Stimulated activated CD8-positive, alpha-beta memory T cell treated with anti-CD3 and anti-CD28 coated beads, Interleukin-4, amount 100 ng/mL, for 48 hours (primary cell): ENCODE data around the gene BTN1A1.
"Not testable (repeated sequence)": the region's sequence is repeated elsewhere in the genome, so short reads cannot be mapped to it uniquely, and the experiment has no call there.

ENCODE experiments used
- DNase-seq: peaks from one replicate; pipeline ENCODE4 v3.0.0-alpha.2; 2020

BTN1A1 gene, protein sequence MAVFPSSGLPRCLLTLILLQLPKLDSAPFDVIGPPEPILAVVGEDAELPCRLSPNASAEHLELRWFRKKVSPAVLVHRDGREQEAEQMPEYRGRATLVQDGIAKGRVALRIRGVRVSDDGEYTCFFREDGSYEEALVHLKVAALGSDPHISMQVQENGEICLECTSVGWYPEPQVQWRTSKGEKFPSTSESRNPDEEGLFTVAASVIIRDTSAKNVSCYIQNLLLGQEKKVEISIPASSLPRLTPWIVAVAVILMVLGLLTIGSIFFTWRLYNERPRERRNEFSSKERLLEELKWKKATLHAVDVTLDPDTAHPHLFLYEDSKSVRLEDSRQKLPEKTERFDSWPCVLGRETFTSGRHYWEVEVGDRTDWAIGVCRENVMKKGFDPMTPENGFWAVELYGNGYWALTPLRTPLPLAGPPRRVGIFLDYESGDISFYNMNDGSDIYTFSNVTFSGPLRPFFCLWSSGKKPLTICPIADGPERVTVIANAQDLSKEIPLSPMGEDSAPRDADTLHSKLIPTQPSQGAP

DNA sequence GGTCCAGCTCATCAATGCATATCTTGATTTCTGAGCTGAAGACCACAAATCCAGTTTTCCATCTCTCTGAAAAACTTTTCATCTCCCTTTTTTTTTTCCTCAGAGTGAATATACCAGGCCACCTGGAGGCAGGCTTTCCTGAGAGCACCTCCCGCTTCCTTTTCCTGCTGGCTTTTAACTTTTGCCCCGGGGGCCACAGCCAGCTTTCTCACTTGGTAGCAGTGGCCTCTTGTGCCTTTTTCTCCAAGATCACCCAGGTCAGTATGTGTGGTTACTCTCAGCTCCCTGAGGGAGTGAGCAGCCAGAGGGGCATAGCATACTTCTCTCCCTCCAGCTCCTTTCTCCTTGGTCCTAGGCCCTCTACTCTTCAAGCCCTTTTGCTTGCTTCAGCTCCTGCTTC, at the start of gene BTN1A1:
TSS of gene BTN1A1 (plus strand) at position 202 of the 400 bp plus-strand sequence. CDS start 984 bp downstream, outside the sequence.
- no peak for DNase-seq

DNA sequence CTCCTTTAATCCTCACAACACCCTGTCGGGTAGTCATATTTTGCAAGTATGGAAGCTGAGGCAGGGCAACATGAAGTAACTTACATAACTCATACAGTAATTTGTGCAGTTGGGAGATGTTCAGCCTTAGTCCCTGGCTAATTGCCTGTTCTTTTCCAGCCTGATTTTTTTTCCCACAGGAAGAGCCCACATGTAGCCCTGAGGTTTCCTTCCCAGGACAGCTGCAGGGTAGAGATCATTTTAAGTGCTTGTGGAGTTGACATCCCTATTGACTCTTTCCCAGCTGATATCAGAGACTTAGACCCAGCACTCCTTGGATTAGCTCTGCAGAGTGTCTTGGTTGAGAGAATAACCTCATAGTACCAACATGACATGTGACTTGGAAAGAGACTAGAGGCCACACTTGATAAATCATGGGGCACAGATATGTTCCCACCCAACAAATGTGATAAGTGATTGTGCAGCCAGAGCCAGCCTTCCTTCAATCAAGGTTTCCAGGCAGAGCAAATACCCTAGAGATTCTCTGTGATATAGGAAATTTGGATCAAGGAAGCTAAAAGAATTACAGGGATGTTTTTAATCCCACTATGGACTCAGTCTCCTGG, 47.4 kb upstream of the BTN1A1 start:
- DNase-seq = no peak

DNA sequence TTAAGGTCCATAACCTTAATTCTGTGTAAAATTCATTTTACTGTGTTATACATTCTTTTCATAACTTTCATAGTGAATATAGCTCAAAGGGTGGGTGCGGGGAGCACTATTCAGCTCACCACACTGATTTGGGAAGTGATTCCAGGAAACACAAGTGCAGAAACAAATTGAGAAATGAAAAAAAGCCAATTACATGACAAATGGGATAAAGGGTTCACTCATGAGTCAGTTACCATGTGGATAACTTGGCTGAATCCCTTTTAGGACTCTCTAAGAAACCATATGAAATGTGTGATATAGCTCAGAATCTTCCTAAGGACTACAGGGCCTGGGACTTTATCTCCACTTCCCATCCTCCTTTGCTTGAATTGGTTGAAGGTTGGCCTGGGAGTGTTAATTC, 45.5 kb upstream of the BTN1A1 start:
- no peak for DNase-seq

DNA sequence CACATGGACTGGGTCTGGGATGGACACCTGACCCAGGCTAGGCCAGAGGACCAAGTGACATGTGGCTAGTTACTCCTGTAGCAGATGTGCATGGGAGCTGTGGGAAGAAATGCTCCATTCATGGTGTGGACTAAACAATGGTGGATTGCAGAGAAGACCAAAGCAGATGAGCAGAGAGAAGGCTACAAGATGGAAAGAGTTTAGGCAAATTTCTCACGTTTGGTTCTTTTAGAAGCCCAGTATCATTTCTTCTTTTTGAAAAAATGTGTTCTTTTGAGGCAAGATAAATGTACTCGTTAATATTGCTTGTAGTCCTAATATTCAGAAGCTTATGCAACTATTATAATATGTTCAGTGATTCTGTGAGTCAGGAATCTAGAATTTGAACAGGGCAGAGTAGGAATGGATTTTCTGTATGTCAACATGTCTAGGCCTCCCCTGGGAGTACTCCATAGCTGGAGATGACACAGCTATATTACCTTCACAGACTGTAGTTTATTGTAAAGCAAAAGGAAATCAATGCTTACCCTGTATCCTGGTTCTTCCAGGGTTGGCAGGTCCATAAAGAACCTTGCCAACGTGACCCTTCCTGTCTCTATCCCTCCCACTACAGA, 44.6 kb upstream of the BTN1A1 start:
- no peak for DNase-seq

DNA sequence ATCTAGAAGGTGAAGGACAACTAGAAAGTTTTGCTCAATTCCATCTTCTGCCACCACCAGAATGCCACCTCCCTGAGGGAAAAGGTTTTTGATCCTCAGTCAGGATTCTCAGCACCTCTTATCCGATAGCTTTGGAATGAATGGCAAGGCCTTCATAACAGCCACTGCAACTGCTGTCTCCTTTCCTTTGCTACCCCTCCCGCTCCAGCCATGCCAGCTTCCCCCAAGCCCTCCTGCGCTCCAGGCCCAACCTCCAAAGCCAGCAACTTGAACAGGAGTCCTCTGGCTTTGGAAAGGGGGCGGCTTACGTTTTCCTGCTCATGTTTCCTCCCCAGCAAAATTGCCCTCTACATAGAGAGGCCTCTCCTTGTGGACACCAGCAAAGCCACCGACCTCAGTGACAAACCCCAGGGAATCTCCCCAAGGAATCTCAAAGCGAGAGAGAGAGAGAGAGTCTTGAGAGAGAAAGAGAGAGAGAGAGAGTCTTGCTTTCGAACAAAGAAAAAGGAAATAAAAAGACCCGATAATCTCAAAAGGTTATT, 42.8 kb upstream of the BTN1A1 start:
- no peak for DNase-seq

DNA sequence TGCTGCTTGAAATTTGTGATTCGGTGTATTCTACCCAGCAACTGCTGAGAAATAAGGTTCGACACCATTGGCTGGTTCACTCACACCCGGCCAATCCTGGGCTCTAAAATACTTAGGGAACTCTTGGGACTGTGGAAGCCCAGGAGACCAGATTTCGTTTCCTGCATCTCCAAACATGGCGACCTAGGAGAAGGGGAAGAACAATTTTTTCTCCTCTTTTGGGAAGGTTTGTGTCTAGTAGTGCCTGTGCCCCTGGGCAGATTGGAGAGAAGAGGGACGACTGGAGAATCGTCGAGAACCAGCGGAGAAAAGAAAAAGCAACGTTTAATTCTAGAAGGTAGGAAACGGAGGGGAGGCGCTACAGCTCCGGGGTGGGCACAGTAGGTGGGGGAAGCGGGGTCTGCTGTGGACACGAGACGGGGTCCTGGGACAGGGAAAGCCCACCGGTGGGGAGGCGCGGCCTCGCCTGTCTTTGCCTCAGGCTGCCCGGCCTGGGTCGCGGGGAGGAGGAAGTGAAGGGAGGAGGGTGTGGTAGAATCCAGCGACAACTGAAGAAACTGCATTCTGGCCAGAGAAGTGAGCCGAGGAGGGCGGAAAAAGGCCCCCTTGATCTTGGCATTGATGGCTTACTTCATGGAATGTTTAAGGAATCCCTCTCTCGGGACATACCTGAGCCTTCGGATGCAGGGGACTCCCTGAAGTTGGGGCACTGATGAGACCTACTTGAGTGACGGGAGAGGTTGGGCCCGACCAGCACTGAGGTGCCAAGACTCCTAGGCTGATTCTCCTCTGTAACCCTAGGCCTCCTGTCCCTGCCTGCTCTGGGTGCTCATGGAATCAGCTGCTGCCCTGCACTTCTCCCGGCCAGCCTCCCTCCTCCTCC, 42.1 kb upstream of the BTN1A1 start, which contains the start of gene BTN2A1:
TSS of gene BTN2A1 (plus strand) at position 150 of the 883 bp plus-strand sequence. CDS start at position 832, 682 bp downstream.
- peak; percentile 70 for DNase-seq

DNA sequence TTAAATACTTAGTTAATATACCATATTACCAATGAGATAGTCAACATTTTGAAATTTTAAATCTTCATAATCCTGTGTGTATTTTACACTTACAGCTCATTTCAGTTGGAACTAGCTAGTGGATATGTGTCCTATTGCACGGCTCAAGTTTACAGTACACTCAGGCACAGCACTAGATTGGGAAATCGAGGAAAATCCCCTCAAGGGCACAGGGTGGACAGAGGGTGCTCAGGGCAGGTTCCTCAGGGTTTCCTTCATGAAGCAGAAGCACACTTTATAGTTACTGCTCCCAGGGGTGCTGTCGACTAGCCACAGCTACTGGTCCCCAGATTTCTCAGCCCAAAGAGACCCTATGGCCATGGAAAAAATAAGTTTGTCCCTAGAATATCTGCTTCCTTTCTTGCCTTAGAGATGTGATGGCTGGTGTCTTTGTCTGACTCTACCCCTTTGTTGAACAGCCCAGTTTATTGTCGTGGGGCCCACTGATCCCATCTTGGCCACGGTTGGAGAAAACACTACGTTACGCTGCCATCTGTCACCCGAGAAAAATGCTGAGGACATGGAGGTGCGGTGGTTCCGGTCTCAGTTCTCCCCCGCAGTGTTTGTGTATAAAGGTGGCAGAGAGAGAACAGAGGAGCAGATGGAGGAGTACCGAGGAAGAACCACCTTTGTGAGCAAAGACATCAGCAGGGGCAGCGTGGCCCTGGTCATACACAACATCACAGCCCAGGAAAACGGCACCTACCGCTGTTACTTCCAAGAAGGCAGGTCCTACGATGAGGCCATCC, 40.9 kb upstream of the BTN1A1 start:
- DNase-seq = no peak

DNA sequence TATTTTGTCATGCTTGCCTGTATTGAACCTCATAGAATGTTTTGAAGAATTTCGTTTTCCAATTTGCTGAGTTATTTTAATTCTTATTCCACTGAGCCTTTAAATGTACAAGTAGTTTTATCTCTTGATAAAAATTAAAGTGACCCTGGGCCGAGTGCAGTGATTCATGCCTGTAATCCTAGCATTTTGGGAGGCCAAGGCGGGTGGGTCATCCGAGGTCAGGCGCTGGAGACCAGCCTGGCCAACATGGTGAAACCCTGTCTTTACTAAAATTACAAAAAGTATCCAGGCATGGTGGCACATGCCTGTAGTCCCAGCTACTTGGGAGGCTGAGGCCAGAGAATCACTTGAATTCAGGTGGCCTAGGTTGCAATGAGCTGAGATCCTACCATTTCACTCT, 38.8 kb upstream of the BTN1A1 start:
- not testable (repeated sequence) for DNase-seq

DNA sequence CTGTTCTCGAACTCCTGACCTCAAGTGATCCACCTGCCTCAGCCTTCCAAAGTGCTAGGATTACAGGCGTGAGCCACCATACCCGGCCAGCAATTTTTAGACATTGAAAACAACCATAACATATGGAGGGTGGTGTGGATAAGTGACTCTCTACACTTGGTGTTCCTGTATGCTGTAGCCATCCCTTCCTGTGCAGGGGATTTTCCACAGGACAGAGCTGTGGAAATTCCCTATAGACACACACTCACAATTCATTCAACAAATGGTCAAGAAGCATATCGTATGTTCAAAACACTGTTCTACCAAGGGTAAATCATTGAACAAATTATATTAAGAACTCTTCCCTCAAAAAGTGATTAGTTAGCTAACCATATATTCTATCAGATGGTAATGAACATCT, 36.1 kb upstream of the BTN1A1 start:
- no peak for DNase-seq

DNA sequence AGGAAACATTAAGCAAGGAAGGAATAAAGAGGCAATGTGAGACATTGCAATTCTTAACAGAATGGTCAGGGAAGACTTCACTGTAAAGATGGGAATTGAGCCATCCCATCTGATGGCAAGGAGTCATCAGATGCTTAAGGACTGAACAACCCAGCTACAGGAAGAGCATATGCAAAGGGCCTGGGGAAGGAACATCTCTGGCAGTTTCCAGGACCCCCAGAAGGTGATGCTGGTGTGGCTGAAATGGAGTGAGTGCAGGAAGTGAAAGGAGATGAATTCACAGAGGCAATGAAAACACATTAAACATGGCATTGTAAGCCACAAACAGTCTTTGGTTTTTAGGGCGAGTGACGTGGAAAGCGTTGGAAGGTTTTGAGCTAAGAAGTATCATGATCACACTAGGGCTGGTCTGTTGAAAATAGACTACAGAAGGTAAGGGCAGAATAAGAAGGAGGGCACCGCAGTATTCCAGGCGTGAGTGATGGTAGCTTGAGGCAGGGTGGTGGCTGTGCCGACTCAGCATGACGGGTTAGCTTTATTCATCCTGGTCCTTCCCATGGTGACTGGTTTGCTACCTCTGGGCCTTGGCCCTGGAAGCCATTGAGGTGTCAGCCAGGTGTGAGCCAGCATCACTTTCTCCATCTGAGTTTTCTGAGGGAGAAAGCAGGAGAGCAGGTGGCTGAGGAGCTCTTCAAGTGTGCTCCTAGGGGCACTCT, 35.5 kb upstream of the BTN1A1 start:
- DNase-seq = no peak

DNA sequence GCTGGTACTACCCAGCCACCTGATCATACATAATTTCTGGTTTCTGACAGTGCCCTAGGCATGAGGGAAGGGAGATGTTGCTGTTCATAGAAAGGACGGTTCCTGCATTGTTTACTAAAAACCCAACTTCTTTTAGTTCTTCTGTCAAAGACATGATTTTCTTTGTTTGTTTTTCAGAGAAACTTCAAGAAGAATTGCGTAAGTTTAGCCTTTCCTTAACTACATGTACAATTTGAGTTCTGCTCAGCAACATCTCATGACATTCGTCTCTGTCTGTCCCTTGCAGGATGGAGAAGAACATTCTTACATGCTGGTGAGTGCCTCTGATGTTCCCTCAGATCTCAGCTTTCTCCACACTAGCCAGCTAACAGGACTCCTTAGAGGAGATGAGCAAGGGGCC, 34.3 kb upstream of the BTN1A1 start:
- no peak for DNase-seq

DNA sequence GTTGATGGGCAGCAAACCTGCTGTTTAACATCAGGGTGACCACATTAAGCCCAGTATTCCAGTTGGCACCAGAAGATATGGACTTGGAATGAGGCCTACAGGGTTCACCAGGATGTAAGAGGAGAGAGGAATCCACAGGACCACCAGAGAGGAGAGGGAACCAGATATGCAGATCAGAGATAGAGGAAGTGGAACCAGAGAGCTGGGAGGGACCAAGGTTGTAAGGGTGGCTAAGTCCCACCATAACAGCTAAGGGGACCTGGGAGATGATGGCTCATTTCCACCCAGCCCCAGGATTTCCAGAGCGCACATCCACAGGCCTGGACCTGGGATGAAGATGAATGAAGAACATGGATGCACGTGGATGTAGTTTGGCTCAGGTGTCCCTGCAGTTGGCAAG, 31.3 kb upstream of the BTN1A1 start:
- no peak for DNase-seq

DNA sequence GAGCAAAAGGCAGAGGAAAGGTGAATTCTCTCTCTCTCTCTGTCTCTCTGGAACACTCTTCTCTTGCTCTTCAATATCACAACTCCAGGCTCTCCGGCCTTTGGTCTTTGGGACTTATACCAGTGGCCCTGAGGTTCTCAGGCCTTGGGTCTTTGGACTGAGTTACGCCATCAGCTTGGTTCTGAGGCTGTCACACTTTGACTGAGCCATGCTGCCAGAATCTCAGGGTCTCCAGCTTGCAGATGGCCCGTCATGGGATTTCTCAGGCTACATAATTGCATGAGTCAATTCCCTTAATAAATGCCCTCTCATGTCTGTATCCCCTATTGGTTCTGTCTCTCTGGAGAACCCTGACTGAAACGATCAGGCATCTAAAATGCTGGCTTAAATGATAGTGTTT, 29.5 kb upstream of the BTN1A1 start:
- no peak for DNase-seq

DNA sequence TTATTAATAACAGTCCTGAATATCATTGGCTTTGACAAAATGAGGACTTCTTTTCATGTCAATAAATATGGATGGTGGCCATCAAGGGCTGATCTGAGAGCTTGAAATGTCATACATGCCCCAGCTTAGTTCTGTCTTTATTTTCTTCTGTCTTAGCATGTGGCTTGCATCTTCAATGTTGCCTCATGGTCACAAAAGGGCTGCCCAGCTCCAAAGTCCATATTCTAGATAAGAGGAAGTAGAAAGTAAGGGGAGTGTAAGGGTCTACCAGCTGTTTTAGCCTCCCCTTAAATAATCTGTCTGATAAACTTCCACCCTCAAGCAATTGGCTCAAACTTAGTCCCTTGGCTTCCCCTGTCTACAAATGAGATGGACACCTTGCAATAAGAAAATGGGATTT, 28.1 kb upstream of the BTN1A1 start:
- DNase-seq = no peak

DNA sequence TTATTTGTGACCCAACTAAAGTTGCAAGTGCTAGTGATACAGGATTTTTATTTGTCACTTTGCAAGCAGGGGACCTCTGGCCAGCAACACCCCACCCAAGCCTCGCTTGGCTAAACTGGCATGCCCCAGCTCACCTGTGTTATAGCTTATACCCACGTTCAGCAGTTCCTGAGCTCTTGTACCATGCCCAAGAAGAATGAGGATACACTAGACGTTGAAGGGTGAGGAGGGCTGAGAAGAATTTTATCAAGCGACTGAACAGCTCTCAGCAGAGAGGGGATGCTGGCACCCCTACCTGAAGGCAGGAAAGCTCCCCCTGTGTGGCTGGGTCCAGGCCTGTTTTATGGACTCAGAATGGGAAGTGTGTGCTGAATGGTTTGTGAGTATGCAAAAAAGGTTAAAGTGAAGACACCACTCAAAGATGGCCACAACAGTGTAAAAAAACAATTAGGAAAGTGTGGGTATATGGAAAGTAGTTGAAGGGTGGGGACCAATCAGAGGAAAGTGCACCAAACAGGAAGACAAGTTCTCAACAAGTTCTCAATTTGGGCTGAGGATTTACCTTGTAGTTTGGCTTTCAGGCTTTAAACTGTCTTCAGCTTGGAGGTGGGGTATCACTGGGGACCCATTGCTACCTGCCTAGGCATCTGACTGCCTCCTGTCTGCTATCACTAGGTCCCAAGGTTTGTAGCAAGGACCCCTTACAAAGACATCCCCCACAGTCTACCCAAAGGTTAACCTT, 27.4 kb upstream of the BTN1A1 start:
- no peak for DNase-seq

DNA sequence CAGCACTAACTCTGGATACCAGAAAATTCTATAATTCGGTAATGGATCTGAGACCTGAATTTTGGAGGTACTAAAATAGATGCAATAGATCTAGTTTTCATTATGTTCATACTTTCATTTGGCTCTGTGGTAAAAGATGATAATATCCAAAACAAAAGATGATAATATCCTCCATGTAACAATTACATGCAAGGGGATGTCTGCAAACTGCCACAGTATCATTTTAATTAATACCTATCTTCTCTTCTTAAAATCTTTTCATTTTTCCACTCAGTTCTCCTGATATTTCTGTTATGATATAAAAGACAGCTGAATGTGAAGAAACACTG, 26.7 kb upstream of the BTN1A1 start:
- DNase-seq = no peak

DNA sequence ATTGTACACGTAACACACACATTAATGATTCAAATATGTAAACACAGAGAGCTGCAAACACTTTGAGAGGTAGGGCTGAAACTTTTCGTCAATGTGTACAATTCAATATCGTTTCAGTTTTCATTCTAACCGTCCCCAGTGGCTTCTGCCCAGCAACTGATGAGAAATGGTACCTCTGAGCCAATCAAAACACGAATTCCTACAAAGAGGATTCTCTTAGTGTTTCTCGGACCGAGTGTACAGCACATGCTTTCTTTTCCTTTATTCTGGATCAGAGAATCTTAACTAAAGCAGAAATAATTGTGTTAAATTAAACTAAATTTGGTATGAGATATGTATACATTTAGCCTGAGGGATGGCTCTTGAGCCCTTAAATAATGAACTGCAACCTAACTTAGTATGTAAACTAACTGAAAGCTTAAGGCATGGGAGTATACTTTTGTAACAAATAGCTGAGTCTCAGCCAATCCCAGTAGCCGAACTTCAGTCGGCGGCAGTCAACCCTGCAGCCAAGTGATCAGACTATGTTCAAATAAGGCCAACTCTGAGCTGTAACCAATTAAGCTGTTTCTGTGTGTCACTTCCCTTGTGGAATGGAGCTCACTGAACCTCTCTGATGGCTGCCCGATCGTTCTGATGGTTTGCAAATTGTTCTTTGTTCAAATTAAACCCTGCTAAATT, 26.2 kb upstream of the BTN1A1 start:
- peak; percentile 78 for DNase-seq

DNA sequence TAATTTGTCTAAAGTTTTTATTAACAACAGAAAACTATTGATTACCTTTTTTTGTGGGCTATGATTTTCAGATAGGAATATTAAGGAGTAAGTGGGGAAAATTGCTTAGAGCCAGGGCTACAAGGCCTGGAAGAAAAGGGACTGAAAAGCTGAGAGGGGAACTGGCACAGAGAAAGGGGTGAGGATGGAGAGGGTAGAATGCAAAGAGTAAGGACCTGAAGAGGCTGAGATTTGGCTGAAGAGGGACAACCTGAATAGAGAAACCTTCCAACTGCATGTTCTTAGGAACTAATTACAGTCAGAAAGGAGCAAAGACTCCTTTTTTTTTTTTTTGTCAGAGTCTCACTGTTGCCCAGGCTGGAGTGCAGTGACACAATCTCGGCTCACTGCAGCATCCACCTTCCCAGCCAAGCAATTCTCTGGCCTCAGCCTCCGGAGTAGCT, 25.6 kb upstream of the BTN1A1 start:
- no peak for DNase-seq
